ENCODE results near the gene C1orf53. TPM values are rescaled to one million over a fixed set of nuclear protein-coding genes. Genes with fewer than 3 reads are reported as not detected.

Gene C1orf53
- total RNA-seq, 2 donors from 2014 or later: 1.7 to 3.5 TPM

- H3K27me3 ChIP-seq (ENCODE audit: control insufficient read depth, insufficient read depth, low read length, poor library complexity, severe bottlenecking): no peaks in the 10 kb centered on the region
- H3K36me3 ChIP-seq (ENCODE audit: control insufficient read depth, insufficient read depth, low read length): no peaks in the 10 kb centered on the region
- no peak for DNase-seq
- H3K9ac ChIP-seq (ENCODE audit: extremely low read depth, low read length, poor library complexity, severe bottlenecking): no peak overlapping the region
- H3K4me3 ChIP-seq (ENCODE audit: low read length): peak overlapping the region; percentile 26
- H3K4me1 ChIP-seq (ENCODE audit: control insufficient read depth, insufficient read depth, low read length): peaks cover 5% of the 10 kb centered on the region
- no peak for TF ChIP-seq CTCF (conservative IDR thresholded peaks at IDR 0.05)
- Mint-ChIP-seq H3K36me3 (ENCODE audit: low read depth) (no peaks in the 10 kb centered on the region), H3K4me1 (peaks cover 14% of the 10 kb centered on the region), H3K9me3 (no peaks in the 10 kb centered on the region), H3K4me3 (no peak overlapping the region), H3K27ac (no peak overlapping the region), H3K27me3 (ENCODE audit: insufficient read depth) (no peaks in the 10 kb centered on the region)
- no peaks in the 10 kb centered on the region for H3K9me3 ChIP-seq (ENCODE audit: control insufficient read depth, low read length)
- 71 to 85% methylated on average over 1 to 4 of the region's 4 CpGs for WGBS, 2 experiments (ENCODE audit: insufficient coverage in 1 of 2, insufficient read length in 1 of 2)
- H3K27ac ChIP-seq (ENCODE audit: low read depth, low read length): no peak overlapping the region
These were observed 52.4 kb downstream of the C1orf53 start for GRCh38 chr1:197954718-197955418.

GRCh38 chr1:197955486-197956394, 53.3 kb downstream of the C1orf53 start:
- Mint-ChIP-seq H3K27ac (no peak overlapping the region), H3K9me3 (no peaks in the 10 kb centered on the region), H3K4me3 (no peak overlapping the region), H3K4me1 (peaks cover 14% of the 10 kb centered on the region), H3K36me3 (ENCODE audit: low read depth) (no peaks in the 10 kb centered on the region), H3K27me3 (ENCODE audit: insufficient read depth) (no peaks in the 10 kb centered on the region)
- no peak for DNase-seq
- Histone ChIP-seq H3K4me1 (ENCODE audit: control insufficient read depth, insufficient read depth, low read length) (peaks cover 5% of the 10 kb centered on the region), H3K9me3 (ENCODE audit: control insufficient read depth, low read length) (no peaks in the 10 kb centered on the region), H3K9ac (ENCODE audit: extremely low read depth, low read length, poor library complexity, severe bottlenecking) (no peak overlapping the region), H3K36me3 (ENCODE audit: control insufficient read depth, insufficient read depth, low read length) (no peaks in the 10 kb centered on the region), H3K27me3 (ENCODE audit: control insufficient read depth, insufficient read depth, low read length, poor library complexity, severe bottlenecking) (no peaks in the 10 kb centered on the region), H3K27ac (ENCODE audit: low read depth, low read length) (no peak overlapping the region), H3K4me3 (ENCODE audit: low read length) (no peak overlapping the region)
- 80 to 85% methylated on average over 4 of the region's 4 CpGs for WGBS, 2 experiments (ENCODE audit: insufficient coverage in 1 of 2, insufficient read length in 1 of 2)
- no peak for TF ChIP-seq CTCF (conservative IDR thresholded peaks at IDR 0.05)

Other genes with a start within 250 kb of the C1orf53 start
- 10 to 100 TPM in 1 of 2 donors, 1 to 10 TPM in 1; 9.4 to 11.9 TPM for gene DENND1B, start 127.2 kb upstream of the C1orf53 start, total RNA-seq
- gene LHX9, start 14.7 kb downstream of the C1orf53 start, total RNA-seq: not detected

Data from endodermal cell (in vitro differentiated cells).